NCI-H345 (cell line): Measurements from ENCODE around the gene MROH2A.
"Not testable (repeated sequence)": the region's sequence is repeated elsewhere in the genome, so short reads cannot be mapped to it uniquely, and the experiment has no call there.

Source experiments
- DNase-seq: peaks from one replicate; lab custom pipeline; 2025; lab: John Stamatoyannopoulos, UW

The MROH2A gene

GRCh38 chr2:233854241-233854981 is 76.3 kb downstream of the MROH2A start, which contains the start of gene HJURP:
TSS of gene HJURP (minus strand) at chr2:233854535. CDS start at chr2:233854500, 35 bp downstream.
- peak; percentile 98 for DNase-seq

GRCh38 chr2:233855345-233855744 is 77.2 kb downstream of the MROH2A start:
- DNase-seq = no peak

- DNase-seq = no peak
Observed at GRCh38 chr2:233856184-233856583, 78.1 kb downstream of the MROH2A start.

GRCh38 chr2:233857511-233858141 is 79.5 kb downstream of the MROH2A start:
- DNase-seq = no peak

- no peak for DNase-seq
Observed at GRCh38 chr2:233858331-233858730, 80.2 kb downstream of the MROH2A start.

GRCh38 chr2:233862261-233862768 is 84.2 kb downstream of the MROH2A start:
- no peak for DNase-seq

- no peak for DNase-seq
Observed at GRCh38 chr2:233865838-233866237, 87.7 kb downstream of the MROH2A start.

- DNase-seq = no peak
Observed at GRCh38 chr2:233866479-233866878, 88.3 kb downstream of the MROH2A start.

- DNase-seq = peak; percentile 79
Observed at GRCh38 chr2:233867993-233868532, 89.9 kb downstream of the MROH2A start, which contains the start of gene MSL3B. TSS of gene MSL3B (minus strand) at chr2:233868386.

GRCh38 chr2:233871432-233871831 is 93.3 kb downstream of the MROH2A start:
- DNase-seq = no peak

- not testable (repeated sequence) for DNase-seq
Observed at GRCh38 chr2:233872125-233872524, 94.0 kb downstream of the MROH2A start.

GRCh38 chr2:233882353-233882752 is 104.2 kb downstream of the MROH2A start:
- no peak for DNase-seq
